GM12878 (cell line): ENCODE results near the gene PLPP2. TPM values are rescaled to one million over a fixed set of nuclear protein-coding genes. Genes with fewer than 3 reads are reported as not detected.

Experiments used
- ATAC-seq: fragments of 200-7000 bp; cut with Tn5 transposase; 3 replicates; pipeline ENCODE4 v1.9.1; 2020; ENCODE audit warnings: mild to moderate bottlenecking, moderate library complexity
- BruUV-seq: library from RNA; stranded (reverse); fragments of 400-500 nt; replicated peaks from 2 replicates; lab custom pipeline; 2021; lab: Mats Ljungman, UMichigan
- CTCF ChIA-PET: fragments of 300-600 bp; sonication (Branson Sonifier 250); formaldehyde crosslinking; extraction: SDS; loops from one replicate; lab custom pipeline; 2021; ENCODE audit warnings: inconsistent platforms; lab: Yijun Ruan, JAX
- POLR2A ChIA-PET: fragments of 350-600 bp; formaldehyde crosslinking; extraction: SDS; loops from one replicate; lab custom pipeline; 2021; ENCODE audit warnings: inconsistent platforms; lab: Charles Lee
- RAD21 ChIA-PET: fragments of 300-600 bp; sonication (Branson Sonifier 250); formaldehyde crosslinking; loops from one replicate; lab custom pipeline; 2023; ENCODE audit warnings: antibody characterized with exemption; ENCODE audit not compliant: unreplicated experiment; lab: Charles Lee
- SMC1A ChIA-PET: fragments of 300-600 bp; sonication (Branson Sonifier 250); formaldehyde crosslinking; loops from one replicate; lab custom pipeline; 2023; ENCODE audit not compliant: unreplicated experiment, uncharacterized antibody; lab: Charles Lee
- DNase-seq: peaks from one replicate; pipeline ENCODE4 v3.0.0-alpha.2; 2011; ENCODE audit warnings: low read depth, low spot score
- FAIRE-seq: peaks from 3 replicates; lab custom pipeline; 2011; peaks lifted over from hg19 to GRCh38; lab: Jason Lieb, UNC
- H2AFZ ChIP-seq: 2 replicates; pipeline ENCODE4 v1.6.0; 2011; ENCODE audit warnings: low read depth, low read length, control low read depth; ENCODE audit not compliant: control insufficient read depth
- H3K27ac ChIP-seq: 2 replicates; pipeline ENCODE4 v1.5.1; 2011; ENCODE audit warnings: control low read depth; ENCODE audit not compliant: control insufficient read depth, insufficient read depth
- H3K27me3 ChIP-seq, 2 experiments: replicated peaks in 1 of 2; 2 replicates each; pipeline versions ENCODE4 v1.6.0 to v1.6.1; 2011; ENCODE audit warnings: low read length in 1 of 2; ENCODE audit not compliant: control insufficient read depth in 2 of 2, insufficient read depth in 2 of 2
- H3K36me3 ChIP-seq, 2 experiments: 2 replicates each; pipeline ENCODE4 v1.5.1; 2011; ENCODE audit warnings: low read length in 1 of 2; ENCODE audit not compliant: control insufficient read depth in 2 of 2, insufficient read depth in 2 of 2
- H3K4me1 ChIP-seq: 2 replicates; pipeline ENCODE4 v1.6.1; 2011; ENCODE audit warnings: mild to moderate bottlenecking, low read length, moderate library complexity, mixed read lengths; ENCODE audit not compliant: control insufficient read depth, insufficient read depth
- H3K4me2 ChIP-seq: 2 replicates; pipeline ENCODE4 v1.6.0; 2011; ENCODE audit warnings: control low read depth; ENCODE audit not compliant: control insufficient read depth, insufficient read depth
- H3K4me3 ChIP-seq: fragments of 200-600 bp; sonication (generic); 2 replicates; pipeline ENCODE4 v1.5.1; 2016
- H3K79me2 ChIP-seq: 2 replicates; pipeline ENCODE4 v1.6.0; 2011; ENCODE audit warnings: low read length; ENCODE audit not compliant: control insufficient read depth, insufficient read depth
- H3K9ac ChIP-seq: 2 replicates; pipeline ENCODE4 v1.8.0; 2011; ENCODE audit warnings: low read length, control low read depth, mixed read lengths; ENCODE audit not compliant: control insufficient read depth, insufficient read depth
- H3K9me3 ChIP-seq: replicated peaks from 3 replicates; pipeline ENCODE4 v1.5.1; 2011; ENCODE audit warnings: mild to moderate bottlenecking, low read length; ENCODE audit not compliant: control insufficient read depth, insufficient read depth
- H4K20me1 ChIP-seq: 2 replicates; pipeline ENCODE4 v1.6.0; 2011; ENCODE audit not compliant: control insufficient read depth, insufficient read depth
- DPF2 ChIP-seq: fragments of 450-650 bp; IDR thresholded peaks from 2 replicates; pipeline ENCODE4 v1.6.1; 2017; ENCODE audit warnings: mild to moderate bottlenecking
- JUNB ChIP-seq: IDR thresholded peaks from 2 replicates; pipeline ENCODE4 v1.6.1; 2016; ENCODE audit warnings: antibody characterized with exemption, mild to moderate bottlenecking
- KLF5 ChIP-seq: fragments of 450-650 bp; IDR thresholded peaks from 2 replicates; pipeline ENCODE4 v1.6.1; 2014; ENCODE audit warnings: mild to moderate bottlenecking; ENCODE audit not compliant: partially characterized antibody
- PBX3 ChIP-seq: IDR thresholded peaks from 2 replicates; pipeline ENCODE4 v1.6.1; 2011; ENCODE audit warnings: mild to moderate bottlenecking, low read depth, low read length, moderate library complexity; ENCODE audit not compliant: insufficient replicate concordance
- POLR2A ChIP-seq: IDR thresholded peaks from 2 replicates; pipeline ENCODE4 v1.6.1; 2011; ENCODE audit warnings: low read depth, mild to moderate bottlenecking, low read length
- RAD21 ChIP-seq: IDR thresholded peaks from 2 replicates; pipeline ENCODE4 v1.6.1; 2011; ENCODE audit warnings: mild to moderate bottlenecking, low read depth, low read length, moderate library complexity; ENCODE audit not compliant: insufficient read depth
- TCF3 ChIP-seq: IDR thresholded peaks from 2 replicates; pipeline ENCODE4 v1.6.1; 2012; ENCODE audit warnings: low read depth, mild to moderate bottlenecking, low read length, borderline replicate concordance; ENCODE audit not compliant: insufficient read depth
- TCF7 ChIP-seq: IDR thresholded peaks from 2 replicates; pipeline ENCODE4 v1.6.1; 2014; ENCODE audit warnings: antibody characterized with exemption, borderline replicate concordance
- WGBS: methylation state at CpG from one replicate; pipeline ENCODE4 v1.1.6; 2016; ENCODE audit warnings: low lambda C conversion rate; ENCODE audit not compliant: insufficient replicate concordance, insufficient coverage; ENCODE audit errors: missing lambda C conversion rate; 5-methylcytosine and 5-hydroxymethylcytosine counted together
- in situ Hi-C: fragments of 300-500 bp; cut with MboI; formaldehyde crosslinking; loops from 9 replicates; pipeline ENCODE4 v1.14.3; 2018; ENCODE audit warnings: mixed read lengths
- intact Hi-C: fragments of 100-400 bp; cut with micrococcal nuclease; formaldehyde crosslinking; loops from one replicate; pipeline ENCODE4 v1.14.2; 2022; ENCODE audit not compliant: unreplicated experiment
- polyA plus RNA-seq, 11 experiments: library from polyadenylated mRNA; depleted of rRNA in 4 of 11; unstranded in 6 of 11; stranded (reverse) in 5 of 11; fragments of >200 nt; fragmentation: Nextera tagmentation in 4 of 11; fragmentation: Illumina TruSeq in 1 of 11; extraction: Ambion mirVana in 4 of 11; extraction: Trizol in 1 of 11; gene quantifications; 1 replicate in 1 of 11; 2 replicates in 10 of 11; pipeline versions ENCODE4 v1.2.1 to v1.2.3, GENCODE V29; 2011 to 2016; ENCODE audit warnings: inconsistent platforms in 2 of 11, missing spikeins in 2 of 11, low read depth in 1 of 11
- total RNA-seq, 4 experiments: library from RNA; depleted of rRNA in 3 of 4; stranded (reverse); fragments of >200 nt in 3 of 4; fragmentation: Illumina TruSeq in 1 of 4; extraction: Trizol in 1 of 4; gene quantifications; 2 replicates each; pipeline versions ENCODE4 v1.2.1 to v1.2.3, GENCODE V29; 2013 to 2021
- TF ChIP-seq, protein P1 (sequence below): fragments of 450-650 bp; IDR thresholded peaks from 2 replicates; pipeline ENCODE4 v1.6.1; 2016; ENCODE audit warnings: mild to moderate bottlenecking, moderate library complexity, borderline replicate concordance

The PLPP2 gene
- total and polyA plus RNA-seq, 10 of the 15 experiments (the other 5 are each of a cell fraction or from before 2014, with no cell fraction given): 0.04 to 0.62 (median 0.14) TPM; not detected in 7

DNA sequence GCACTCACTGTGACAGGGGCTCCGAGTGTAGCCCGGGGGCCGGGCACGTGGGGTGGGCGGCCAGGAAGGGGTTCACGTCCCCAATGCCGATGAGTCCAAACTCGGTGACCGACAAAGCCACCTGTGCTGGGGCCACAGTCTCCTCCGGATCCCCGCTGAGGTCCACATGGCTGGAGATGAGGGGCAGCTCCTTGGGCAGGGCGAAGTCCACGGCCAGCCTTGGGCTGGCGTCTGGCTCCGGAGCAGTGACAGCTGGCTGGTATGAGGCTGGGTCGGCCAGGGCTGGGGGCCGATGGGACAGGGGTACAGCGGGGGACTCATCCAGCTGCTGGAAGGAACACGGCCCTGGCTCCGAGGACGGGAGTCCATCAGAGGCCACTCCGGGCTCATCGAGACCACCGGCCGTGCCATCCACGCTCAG is 15.9 kb upstream of the PLPP2 start:
- H3K9me3 ChIP-seq: no peaks in the 10 kb centered on the region
- no peak overlapping the region for H3K4me2 ChIP-seq
- no peak overlapping the region for H2AFZ ChIP-seq
- H4K20me1 ChIP-seq: no peaks in the 10 kb centered on the region
- no peak overlapping the region for H3K27ac ChIP-seq
- peaks cover 0 to 22% of the 10 kb centered on the region in 2 experiments; a peak in 3 of 4 replicates for H3K36me3 ChIP-seq
- CTCF ChIA-PET: no interaction called here
- no peak for ATAC-seq
- RAD21 ChIA-PET: no interaction called here
- SMC1A ChIA-PET: no interaction called here
- no peak overlapping the region for H3K9ac ChIP-seq
- H3K27me3 ChIP-seq: no peaks in the 10 kb centered on the region
- H3K4me3 ChIP-seq: no peak overlapping the region
- in situ Hi-C loops: no loop called here
- no peak for TF ChIP-seq TCF3
- TF ChIP-seq POLR2A: peak; percentile 19; the same call in 1 of the 2 replicates
- TF ChIP-seq, all 136 proteins: peak for 1
- FAIRE-seq (no peak), DNase-seq (no peak)
- Histone ChIP-seq H3K4me1 (no peaks in the 10 kb centered on the region), H3K79me2 (no peaks in the 10 kb centered on the region)
- WGBS: 78% methylated on average over 15 of the region's 26 CpGs
- intact Hi-C loops: no loop called here
- POLR2A ChIA-PET: no interaction called here
- no TSS peak for BruUV-seq

DNA sequence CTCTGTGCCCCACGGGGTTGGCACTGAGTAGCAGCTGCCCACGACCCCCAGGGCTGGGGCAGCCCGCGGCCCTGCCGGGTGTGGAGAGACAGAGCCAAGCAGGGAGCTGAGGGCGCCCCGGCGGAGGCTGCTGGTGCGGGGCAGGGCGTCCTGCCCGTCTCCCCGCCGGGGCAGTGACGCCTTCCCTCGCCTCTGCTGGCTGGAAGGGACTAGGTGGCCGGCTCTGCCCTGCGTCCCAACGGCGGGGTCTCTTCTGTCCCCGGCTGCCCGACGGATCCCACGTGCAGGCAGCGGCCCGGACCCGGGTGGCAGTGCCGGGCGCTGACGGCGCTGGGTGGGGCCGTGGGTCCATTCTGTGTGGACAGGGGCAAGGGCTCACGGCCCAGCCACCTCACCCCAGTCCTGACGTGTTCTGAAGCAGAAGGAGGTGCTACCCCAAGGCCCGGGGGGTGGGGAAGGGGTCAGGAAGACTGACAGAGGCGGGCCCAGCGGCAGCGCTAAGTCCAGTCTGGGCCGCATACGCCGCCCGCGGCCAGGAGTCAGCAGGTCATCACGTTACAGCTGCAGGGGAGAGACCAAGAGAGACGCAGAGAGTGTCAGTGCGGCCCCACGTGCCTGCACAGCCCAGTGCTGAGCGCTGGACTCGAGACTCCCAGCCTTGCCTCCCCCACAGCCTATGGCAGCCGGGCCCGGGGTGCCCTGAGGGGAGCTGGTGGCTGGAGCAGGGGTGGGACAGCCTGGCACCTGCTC is 15.1 kb upstream of the PLPP2 start:
- CTCF ChIA-PET: no interaction called here
- Histone ChIP-seq H3K9me3 (no peaks in the 10 kb centered on the region), H3K4me1 (no peaks in the 10 kb centered on the region), H3K4me2 (no peak overlapping the region), H4K20me1 (no peaks in the 10 kb centered on the region), H3K27me3 (no peaks in the 10 kb centered on the region), H3K27ac (no peak overlapping the region), H3K36me3 (peaks cover 0 to 17% of the 10 kb centered on the region in 2 experiments; a peak in 3 of 4 replicates), H3K4me3 (no peak overlapping the region), H3K9ac (no peak overlapping the region), H2AFZ (no peak overlapping the region), H3K79me2 (no peaks in the 10 kb centered on the region)
- RAD21 ChIA-PET: no interaction called here
- FAIRE-seq (no peak), ATAC-seq (no peak), DNase-seq (no peak)
- POLR2A ChIA-PET: no interaction called here
- in situ Hi-C loops: no loop called here
- SMC1A ChIA-PET: no interaction called here
- BruUV-seq: no TSS peak
- intact Hi-C loops: no loop called here
- WGBS: 85% methylated on average over 49 of the region's 50 CpGs
- no peak for TF ChIP-seq JUNB
- TF ChIP-seq PBX3: no peak
- TF ChIP-seq KLF5: no peak
- no peak for TF ChIP-seq TCF7
- TF ChIP-seq, protein P1, sequence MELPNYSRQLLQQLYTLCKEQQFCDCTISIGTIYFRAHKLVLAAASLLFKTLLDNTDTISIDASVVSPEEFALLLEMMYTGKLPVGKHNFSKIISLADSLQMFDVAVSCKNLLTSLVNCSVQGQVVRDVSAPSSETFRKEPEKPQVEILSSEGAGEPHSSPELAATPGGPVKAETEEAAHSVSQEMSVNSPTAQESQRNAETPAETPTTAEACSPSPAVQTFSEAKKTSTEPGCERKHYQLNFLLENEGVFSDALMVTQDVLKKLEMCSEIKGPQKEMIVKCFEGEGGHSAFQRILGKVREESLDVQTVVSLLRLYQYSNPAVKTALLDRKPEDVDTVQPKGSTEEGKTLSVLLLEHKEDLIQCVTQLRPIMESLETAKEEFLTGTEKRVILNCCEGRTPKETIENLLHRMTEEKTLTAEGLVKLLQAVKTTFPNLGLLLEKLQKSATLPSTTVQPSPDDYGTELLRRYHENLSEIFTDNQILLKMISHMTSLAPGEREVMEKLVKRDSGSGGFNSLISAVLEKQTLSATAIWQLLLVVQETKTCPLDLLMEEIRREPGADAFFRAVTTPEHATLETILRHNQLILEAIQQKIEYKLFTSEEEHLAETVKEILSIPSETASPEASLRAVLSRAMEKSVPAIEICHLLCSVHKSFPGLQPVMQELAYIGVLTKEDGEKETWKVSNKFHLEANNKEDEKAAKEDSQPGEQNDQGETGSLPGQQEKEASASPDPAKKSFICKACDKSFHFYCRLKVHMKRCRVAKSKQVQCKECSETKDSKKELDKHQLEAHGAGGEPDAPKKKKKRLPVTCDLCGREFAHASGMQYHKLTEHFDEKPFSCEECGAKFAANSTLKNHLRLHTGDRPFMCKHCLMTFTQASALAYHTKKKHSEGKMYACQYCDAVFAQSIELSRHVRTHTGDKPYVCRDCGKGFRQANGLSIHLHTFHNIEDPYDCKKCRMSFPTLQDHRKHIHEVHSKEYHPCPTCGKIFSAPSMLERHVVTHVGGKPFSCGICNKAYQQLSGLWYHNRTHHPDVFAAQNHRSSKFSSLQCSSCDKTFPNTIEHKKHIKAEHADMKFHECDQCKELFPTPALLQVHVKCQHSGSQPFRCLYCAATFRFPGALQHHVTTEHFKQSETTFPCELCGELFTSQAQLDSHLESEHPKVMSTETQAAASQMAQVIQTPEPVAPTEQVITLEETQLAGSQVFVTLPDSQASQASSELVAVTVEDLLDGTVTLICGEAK: no peak
- TF ChIP-seq RAD21: no peak
- TF ChIP-seq DPF2: no peak
